IPS-18a (cell line): Measurements from ENCODE around the gene PNPLA1.
"Not testable (repeated sequence)": the region's sequence is repeated elsewhere in the genome, so short reads cannot be mapped to it uniquely, and the experiment has no call there.

Experiments used
- H3K27ac ChIP-seq: one replicate; pipeline ENCODE4 v1.5.1; 2013; ENCODE audit warnings: low read length
- H3K27me3 ChIP-seq: one replicate; pipeline ENCODE4 v1.6.1; 2013; ENCODE audit warnings: mild to moderate bottlenecking, low read length; ENCODE audit not compliant: control insufficient read depth, insufficient read depth
- H3K36me3 ChIP-seq: one replicate; pipeline ENCODE4 v1.6.1; 2013; ENCODE audit warnings: low read depth, low read length; ENCODE audit not compliant: control insufficient read depth
- H3K4me1 ChIP-seq: one replicate; pipeline ENCODE4 v1.6.1; 2013; ENCODE audit warnings: low read depth, low read length; ENCODE audit not compliant: control insufficient read depth
- H3K4me3 ChIP-seq: one replicate; pipeline ENCODE4 v1.5.1; 2013; ENCODE audit warnings: low read length
- H3K9ac ChIP-seq: one replicate; pipeline ENCODE4 v1.6.1; 2013; ENCODE audit warnings: mild to moderate bottlenecking, low read length, moderate library complexity
- H3K9me3 ChIP-seq: one replicate; pipeline ENCODE4 v1.6.1; 2013; ENCODE audit warnings: low read depth, low read length; ENCODE audit not compliant: control insufficient read depth

PNPLA1 gene

DNA sequence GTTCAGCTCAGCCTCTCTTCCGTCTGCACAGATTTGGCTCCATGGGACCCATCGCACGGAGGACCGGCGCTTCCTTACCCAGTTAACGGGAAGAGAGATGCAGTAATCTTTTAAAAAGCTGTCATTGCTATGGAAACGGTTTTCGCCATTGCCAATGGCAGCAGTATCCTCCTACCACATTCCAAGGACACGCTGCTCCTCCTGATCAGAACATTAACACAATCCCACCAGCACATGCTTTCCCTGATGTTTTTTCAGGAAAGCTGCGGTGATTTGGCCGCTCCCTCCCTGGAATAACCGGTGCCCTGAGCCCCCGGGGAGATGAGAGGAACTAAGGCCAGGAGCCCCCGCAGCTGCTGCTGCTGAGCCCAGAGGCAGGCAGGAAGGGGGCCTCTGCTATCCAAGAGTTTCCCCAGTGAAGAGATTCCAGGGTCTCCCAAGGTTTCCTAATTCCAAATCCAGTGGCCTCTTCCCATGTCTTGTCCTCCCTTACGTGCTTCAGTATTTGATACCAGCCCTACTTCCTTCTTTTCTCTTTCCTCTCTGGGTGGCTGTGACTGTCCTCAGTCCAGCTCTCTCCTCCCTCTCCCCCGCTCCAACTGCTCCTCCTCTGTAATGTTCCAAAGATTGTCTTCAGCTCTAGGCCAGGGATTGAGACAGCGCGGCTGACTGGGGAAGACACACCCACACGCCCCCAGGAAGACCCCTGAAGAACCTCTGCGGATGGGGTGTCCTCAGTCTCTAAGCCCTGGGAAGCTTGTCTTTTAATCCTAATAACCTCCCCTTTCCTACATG, 64.3 kb downstream of the PNPLA1 start:
- Histone ChIP-seq H3K9me3 (no peaks in the 10 kb centered on the region), H3K36me3 (no peaks in the 10 kb centered on the region), H3K27me3 (peaks cover 12% of the 10 kb centered on the region), H3K4me3 (no peak overlapping the region), H3K27ac (no peak overlapping the region), H3K4me1 (peaks cover 7% of the 10 kb centered on the region), H3K9ac (no peak overlapping the region)

DNA sequence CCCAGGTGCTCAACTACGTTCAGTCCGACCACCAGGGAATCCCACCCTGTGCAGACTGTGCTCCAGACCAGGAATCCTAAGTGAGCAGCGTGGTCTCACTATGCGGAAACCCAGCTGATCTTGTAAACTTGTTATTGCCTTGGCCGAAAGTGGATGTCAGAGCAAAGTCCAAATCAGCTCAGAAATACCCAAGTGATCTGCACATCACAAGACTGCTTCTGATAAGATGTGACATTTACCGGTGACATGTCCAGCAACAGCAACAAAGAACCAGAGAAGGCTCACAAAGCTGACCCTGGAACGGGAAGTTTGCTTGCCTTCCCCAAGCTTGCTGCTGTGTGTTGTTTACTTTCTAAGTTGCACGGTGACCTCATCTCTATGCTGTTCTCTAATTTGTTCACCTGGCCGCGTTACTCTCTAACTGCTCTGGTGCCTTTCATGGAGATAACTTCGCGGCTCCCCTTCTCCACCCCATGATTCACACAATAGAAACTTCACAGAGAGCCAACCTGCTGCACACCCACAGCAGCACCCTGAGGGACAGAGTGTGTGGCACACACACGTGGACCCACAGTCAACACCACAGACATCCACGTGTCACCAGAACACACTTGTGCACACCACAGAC, 65.1 kb downstream of the PNPLA1 start:
- no peaks in the 10 kb centered on the region for H3K36me3 ChIP-seq
- no peaks in the 10 kb centered on the region for H3K9me3 ChIP-seq
- H3K9ac ChIP-seq: no peak overlapping the region
- H3K27me3 ChIP-seq: peaks cover 18% of the 10 kb centered on the region
- peaks cover 7% of the 10 kb centered on the region for H3K4me1 ChIP-seq
- H3K4me3 ChIP-seq: no peak overlapping the region
- no peak overlapping the region for H3K27ac ChIP-seq

DNA sequence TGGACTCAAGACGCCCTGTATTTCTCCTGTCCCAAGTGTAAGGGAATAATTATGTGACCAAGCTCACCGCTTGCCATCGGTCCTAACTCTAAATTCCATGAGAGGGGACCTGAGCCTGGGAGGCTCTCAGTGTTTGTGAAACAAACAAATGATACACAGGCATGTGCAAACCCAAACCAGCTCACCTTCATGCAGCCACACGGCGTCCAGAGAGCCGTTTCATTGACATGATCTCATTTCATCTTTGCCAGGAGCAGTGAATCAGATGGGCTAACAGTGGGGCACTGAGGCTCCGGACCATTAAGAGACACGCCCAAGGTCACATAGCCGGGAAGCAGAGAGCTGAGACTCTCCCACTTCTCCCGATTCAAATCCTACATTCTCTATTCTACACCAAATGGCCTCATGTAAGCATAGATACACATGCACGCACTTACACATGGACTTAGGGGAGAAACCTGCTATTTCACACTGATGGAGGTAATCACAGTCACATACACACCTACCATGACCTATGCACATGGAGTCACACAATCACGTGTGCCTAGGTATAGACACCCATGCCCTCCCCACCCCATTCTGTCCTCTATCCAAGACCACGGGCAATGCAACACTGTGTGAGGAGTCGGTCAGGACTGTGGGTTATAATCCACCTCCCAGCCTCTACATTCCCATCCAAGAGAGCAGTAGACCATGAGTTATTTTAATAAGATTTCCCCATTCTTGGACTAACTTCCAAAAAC, 65.8 kb downstream of the PNPLA1 start:
- H3K27ac ChIP-seq: no peak overlapping the region
- no peak overlapping the region for H3K4me3 ChIP-seq
- H3K9ac ChIP-seq: no peak overlapping the region
- no peaks in the 10 kb centered on the region for H3K36me3 ChIP-seq
- H3K9me3 ChIP-seq: no peaks in the 10 kb centered on the region
- peaks cover 24% of the 10 kb centered on the region for H3K27me3 ChIP-seq
- peaks cover 4% of the 10 kb centered on the region for H3K4me1 ChIP-seq

GRCh38 chr6:36336208-36336710, 66.4 kb downstream of the PNPLA1 start:
- Histone ChIP-seq H3K36me3 (no peaks in the 10 kb centered on the region), H3K27ac (no peak overlapping the region), H3K9me3 (no peaks in the 10 kb centered on the region), H3K27me3 (peaks cover 27% of the 10 kb centered on the region), H3K4me3 (no peak overlapping the region), H3K4me1 (peaks cover 4% of the 10 kb centered on the region), H3K9ac (no peak overlapping the region)

- no peaks in the 10 kb centered on the region for H3K9me3 ChIP-seq
- no peak within 1 kb of the TSS for H3K27ac ChIP-seq
- no peaks in the 10 kb centered on the region for H3K36me3 ChIP-seq
- H3K4me1 ChIP-seq: peaks cover 4% of the 10 kb centered on the region
- no peak within 1 kb of the TSS for H3K9ac ChIP-seq
- H3K4me3 ChIP-seq: no peak within 1 kb of the TSS
- peaks cover 27% of the 10 kb centered on the region for H3K27me3 ChIP-seq
Observed at GRCh38 chr6:36336779-36337241, 67.0 kb downstream of the PNPLA1 start, which contains the start of gene BNIP5. Gene BNIP5 (minus strand): TSS chr6:36336888. CDS start chr6:36330690, 6,198 bp downstream.

DNA sequence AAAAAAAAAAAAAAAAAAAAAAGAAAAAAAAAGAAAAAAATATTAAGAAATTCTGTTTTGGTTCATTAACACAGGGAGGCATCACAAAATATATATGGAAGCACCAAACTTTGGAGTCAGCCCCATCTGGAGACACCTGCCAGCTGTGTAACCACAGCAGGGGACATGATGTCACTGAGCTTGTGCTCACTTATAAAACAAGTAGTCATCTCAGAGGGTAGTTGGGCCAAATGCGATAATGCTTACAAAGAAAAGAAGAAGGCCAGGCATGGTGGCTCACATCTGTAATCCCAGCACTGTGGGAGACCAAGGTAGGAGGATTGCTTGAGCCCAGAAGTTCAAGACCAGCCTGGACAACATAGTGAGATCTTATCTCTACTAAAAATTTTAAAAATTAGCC, 68.0 kb downstream of the PNPLA1 start:
- no peaks in the 10 kb centered on the region for H3K36me3 ChIP-seq
- peaks cover 4% of the 10 kb centered on the region for H3K4me1 ChIP-seq
- no peak overlapping the region for H3K4me3 ChIP-seq

DNA sequence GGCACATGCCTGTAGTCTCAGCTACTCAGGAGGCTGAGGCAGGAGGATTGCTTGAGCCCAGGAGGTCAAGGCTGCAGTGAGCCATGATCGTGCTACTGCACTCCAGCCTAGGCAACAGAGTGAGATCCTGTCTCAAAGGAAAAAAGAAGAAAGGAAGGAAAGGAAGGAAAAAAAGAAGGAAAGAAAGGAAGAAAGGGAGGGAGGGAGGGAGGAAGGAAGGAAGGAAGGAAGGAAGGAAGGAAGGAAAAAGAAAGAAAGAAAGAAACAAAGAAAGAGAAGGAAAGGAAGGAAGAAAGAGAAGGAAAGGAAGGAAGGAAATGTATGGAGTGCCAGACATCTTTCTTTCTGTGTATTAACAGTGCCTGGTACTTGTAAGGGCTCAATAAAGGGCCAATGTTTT, 68.4 kb downstream of the PNPLA1 start:
- not testable (repeated sequence) for H3K9me3 ChIP-seq, H3K9ac ChIP-seq, H3K4me1 ChIP-seq, H3K4me3 ChIP-seq, H3K27ac ChIP-seq, H3K36me3 ChIP-seq
- H3K27me3 ChIP-seq: peaks cover 25% of the 10 kb centered on the region

More for the DNA sequence above, 68.0 kb downstream of the PNPLA1 start:
- Histone ChIP-seq H3K27me3 (peaks cover 27% of the 10 kb centered on the region), H3K9me3 (no peaks in the 10 kb centered on the region), H3K27ac (no peak overlapping the region), H3K9ac (no peak overlapping the region)

GRCh38 chr6:36339146-36339545, 69.3 kb downstream of the PNPLA1 start:
- Histone ChIP-seq H3K27me3 (peaks cover 18% of the 10 kb centered on the region), H3K27ac (no peak overlapping the region), H3K9ac (no peak overlapping the region), H3K36me3 (no peaks in the 10 kb centered on the region), H3K4me3 (no peak overlapping the region), H3K4me1 (peaks cover 4% of the 10 kb centered on the region), H3K9me3 (no peaks in the 10 kb centered on the region)

GRCh38 chr6:36340306-36340617, 70.4 kb downstream of the PNPLA1 start:
- Histone ChIP-seq H3K27me3 (peaks cover 18% of the 10 kb centered on the region), H3K36me3 (no peaks in the 10 kb centered on the region), H3K9me3 (no peaks in the 10 kb centered on the region), H3K27ac (no peak overlapping the region), H3K9ac (no peak overlapping the region), H3K4me1 (no peaks in the 10 kb centered on the region), H3K4me3 (peak overlapping the region; percentile 44)

GRCh38 chr6:36340618-36341454, 71.0 kb downstream of the PNPLA1 start:
- H3K27ac ChIP-seq: no peak overlapping the region
- no peaks in the 10 kb centered on the region for H3K36me3 ChIP-seq
- no peak overlapping the region for H3K9ac ChIP-seq
- no peaks in the 10 kb centered on the region for H3K4me1 ChIP-seq
- H3K27me3 ChIP-seq: peaks cover 18% of the 10 kb centered on the region
- H3K4me3 ChIP-seq: peak overlapping the region; percentile 44
- no peaks in the 10 kb centered on the region for H3K9me3 ChIP-seq
